GM12873 (cell line): ENCODE results near the gene ARHGEF28.

Experiments used
- TF ChIP-seq, protein P1 (sequence below): IDR thresholded peaks from 2 replicates; pipeline ENCODE4 v1.5.1; 2012; ENCODE audit warnings: low read depth, mild to moderate bottlenecking, moderate library complexity, low read length, control low read depth; ENCODE audit not compliant: insufficient read depth; ENCODE audit errors: missing control alignments

Gene ARHGEF28

DNA sequence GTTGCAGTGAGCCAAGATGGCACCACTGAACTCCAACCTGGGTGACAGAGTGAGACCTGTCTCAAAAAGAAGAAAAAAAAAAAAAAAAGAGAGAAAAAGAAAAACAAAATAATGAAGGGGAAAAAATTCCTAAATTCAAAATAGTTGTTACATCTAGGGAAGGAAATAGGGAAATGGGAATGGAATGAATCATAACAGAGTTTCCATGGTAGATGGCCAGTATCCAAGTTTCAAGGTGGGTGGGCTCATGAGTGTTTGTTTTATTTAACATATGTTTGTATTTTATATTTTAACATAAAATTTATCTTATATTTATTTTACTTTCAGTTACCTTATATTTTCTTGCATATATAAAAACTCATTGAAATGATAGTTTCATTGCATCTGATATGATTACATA, 215.6 kb downstream of the ARHGEF28 start:
- TF ChIP-seq, protein P1, sequence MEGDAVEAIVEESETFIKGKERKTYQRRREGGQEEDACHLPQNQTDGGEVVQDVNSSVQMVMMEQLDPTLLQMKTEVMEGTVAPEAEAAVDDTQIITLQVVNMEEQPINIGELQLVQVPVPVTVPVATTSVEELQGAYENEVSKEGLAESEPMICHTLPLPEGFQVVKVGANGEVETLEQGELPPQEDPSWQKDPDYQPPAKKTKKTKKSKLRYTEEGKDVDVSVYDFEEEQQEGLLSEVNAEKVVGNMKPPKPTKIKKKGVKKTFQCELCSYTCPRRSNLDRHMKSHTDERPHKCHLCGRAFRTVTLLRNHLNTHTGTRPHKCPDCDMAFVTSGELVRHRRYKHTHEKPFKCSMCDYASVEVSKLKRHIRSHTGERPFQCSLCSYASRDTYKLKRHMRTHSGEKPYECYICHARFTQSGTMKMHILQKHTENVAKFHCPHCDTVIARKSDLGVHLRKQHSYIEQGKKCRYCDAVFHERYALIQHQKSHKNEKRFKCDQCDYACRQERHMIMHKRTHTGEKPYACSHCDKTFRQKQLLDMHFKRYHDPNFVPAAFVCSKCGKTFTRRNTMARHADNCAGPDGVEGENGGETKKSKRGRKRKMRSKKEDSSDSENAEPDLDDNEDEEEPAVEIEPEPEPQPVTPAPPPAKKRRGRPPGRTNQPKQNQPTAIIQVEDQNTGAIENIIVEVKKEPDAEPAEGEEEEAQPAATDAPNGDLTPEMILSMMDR, result no peak

DNA sequence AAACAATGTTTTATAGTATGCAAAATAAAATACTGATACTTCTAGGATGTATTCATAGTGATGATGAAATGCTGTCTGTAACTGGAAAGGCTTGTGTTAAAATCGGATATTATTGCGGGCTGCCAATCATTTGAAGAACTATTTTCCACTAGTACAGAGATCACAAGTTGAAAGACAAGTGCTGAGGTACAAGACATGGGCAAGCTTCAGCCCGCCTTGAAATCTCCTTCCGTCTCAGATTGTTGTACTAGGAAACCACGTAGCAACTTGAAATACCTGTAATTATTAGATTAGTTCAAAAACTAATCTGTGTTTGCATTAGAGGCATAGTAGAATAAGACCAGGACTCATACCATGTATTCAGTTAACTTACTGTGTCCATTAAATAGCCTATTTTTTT, 218.2 kb downstream of the ARHGEF28 start:
- TF ChIP-seq, protein P1, result no peak

DNA sequence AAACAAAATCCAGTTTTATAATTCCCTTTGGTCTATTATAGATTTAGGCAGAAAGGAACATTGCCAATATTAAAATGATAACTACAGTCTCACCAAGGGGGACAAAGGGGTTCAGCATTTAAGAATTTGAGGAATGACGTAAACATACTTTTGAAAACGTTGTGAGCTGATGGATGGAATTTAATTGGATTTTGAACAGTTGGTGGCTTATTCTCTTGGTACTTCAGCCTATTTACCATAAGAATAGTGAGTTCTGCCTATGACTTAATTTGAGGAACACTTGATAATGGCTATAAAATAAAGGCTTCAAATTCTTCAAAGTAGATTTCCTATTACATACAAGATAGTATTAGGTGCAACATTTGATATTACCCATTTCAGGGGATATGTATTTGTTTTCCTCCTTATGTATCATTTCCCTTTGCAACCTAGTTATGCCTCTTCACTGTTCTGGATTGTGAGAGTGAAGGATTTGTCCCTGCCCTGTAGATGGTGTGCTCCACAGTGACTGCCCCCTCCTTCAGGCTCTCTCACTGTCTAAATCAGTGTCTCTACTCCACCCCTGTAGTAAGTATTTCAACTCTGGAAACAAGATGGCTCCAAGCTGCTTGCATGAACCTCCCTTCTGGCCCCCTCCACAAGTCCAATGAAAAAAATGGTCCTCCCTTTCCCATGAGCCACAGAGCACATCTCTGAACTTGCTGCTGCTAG, 225.6 kb downstream of the ARHGEF28 start:
- TF ChIP-seq, protein P1, result no peak

DNA sequence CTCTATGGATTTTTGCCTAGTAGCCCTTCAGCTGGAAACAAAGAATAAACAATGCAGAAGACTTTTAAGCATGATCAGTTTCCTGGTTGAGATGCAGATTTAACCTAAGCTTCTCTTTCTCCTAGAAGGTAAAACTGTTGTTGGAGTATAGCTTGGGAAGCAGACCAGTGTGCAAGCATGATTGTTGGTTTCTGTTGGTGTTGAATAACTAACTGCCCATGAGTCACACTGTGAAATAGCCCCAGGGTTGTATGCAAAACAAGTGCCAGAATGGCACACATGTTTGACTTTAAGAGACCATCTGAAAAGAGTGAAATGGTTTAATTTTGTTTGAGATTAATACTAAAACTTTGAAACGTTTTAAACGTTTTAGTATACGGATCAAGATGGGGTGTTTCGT, 227.1 kb downstream of the ARHGEF28 start:
- TF ChIP-seq, protein P1, result no peak

DNA sequence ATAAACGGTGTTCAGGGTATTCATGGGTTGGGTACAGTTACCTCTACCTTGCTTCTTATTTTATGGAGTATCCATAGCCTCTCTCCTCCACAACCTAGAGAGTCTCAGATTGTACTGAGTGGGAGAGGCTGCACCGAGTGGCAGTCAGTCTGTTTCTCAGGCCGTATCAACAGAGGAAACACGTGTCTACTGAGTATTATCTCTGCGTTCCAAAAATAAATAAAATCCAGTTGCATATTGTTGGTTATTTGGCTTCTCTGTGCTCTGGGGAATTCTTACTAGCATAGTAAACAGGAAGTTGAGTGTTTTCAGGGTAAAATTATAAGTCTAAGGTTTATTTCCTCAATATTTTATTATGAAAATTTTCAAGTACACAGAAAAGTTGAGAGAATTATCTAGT, 231.0 kb downstream of the ARHGEF28 start:
- TF ChIP-seq, protein P1, result no peak

DNA sequence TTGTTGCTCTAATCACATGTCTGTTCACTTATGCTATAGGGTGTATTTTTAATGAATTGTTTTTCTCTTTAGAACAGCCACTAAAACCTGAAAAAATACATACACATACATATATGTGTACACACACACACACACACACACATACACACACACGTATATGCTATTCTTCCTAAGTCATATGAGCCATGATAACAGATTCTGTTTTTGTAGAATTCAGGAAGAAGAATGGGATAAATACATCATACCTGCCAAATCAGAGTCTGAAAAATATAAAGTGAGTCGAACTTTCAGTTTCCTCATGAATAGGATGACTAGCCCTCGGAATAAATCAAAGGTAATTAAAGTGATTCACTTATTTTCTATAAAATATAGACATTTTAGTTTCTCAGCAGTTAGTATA, 231.4 kb downstream of the ARHGEF28 start:
- TF ChIP-seq, protein P1, result no peak

DNA sequence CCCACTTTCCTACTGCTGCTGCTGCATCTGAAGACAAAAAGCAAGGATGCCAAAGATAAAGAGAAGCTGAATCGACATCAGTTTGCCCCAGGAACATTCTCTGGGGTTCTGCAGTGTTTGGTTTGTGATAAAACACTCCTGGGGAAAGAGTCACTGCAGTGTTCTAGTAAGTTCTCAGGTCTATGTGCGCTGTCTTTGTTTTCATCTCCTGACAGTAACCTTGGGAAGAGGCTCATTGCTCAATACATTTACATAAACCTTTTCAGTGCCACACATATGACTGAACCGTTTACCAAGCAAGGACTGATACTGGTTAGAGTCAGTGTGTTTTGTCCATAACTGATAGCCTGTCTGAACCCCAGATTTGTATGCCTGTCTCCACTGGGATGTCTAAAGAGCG, 232.1 kb downstream of the ARHGEF28 start:
- TF ChIP-seq, protein P1, result no peak
